Stimulated activated CD8-positive, alpha-beta memory T cell treated with anti-CD3 and anti-CD28 coated beads, Interleukin-7, amount 100 ng/mL, for 24 hours (primary cell): Measurements from ENCODE around the gene MRGPRD.
"Not testable (repeated sequence)": the region's sequence is repeated elsewhere in the genome, so short reads cannot be mapped to it uniquely, and the experiment has no call there.

Source experiments
- DNase-seq: peaks from one replicate; pipeline ENCODE4 v3.0.0-alpha.2; 2020; ENCODE audit warnings: low read depth

MRGPRD gene

GRCh38 chr11:69005631-69006368 lies 25.0 kb upstream of the MRGPRD start:
- no peak for DNase-seq

- no peak for DNase-seq
Observed at GRCh38 chr11:69005183-69005630, 24.4 kb upstream of the MRGPRD start.

DNA sequence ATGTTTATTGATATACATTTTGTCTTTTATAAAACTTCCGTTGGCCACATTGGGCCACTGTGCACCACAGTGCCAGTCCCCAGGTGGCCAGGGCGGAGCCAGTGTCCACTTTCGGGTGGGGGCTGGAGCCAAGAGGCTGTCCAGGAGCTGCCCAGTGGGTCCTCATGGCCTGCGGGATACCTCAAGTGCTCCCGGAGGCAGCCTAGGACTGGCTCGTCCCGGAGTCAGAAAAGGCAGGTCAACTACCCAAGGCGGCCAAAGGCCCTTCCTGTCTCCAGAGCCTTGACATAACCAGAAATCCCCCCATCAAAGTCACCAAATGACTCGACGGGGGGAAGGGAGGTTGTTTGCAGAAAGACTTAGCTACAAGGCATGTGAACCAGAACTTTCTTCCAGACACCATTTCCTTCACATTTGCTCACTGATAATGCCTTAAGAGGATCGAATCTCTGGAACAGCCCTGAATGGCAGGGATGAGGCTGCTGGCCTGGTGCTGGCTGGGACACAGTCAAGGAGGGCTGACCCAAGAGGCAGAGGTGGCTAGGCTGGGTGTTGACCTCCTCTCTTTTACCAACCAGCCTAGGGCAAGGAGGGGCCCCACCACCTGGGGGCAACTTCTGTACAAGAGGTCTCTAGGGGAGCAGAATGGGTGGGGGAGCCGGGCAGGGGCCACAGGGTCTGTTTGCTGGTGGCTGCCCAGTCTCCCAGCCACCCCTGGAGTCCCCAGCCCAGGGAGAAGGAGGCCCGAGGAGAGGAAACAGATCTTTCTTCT lies 23.8 kb upstream of the MRGPRD start:
- no peak for DNase-seq

- DNase-seq = no peak
Observed at GRCh38 chr11:69003866-69004367, 23.1 kb upstream of the MRGPRD start.

- DNase-seq = no peak
Observed at GRCh38 chr11:69003301-69003865, 22.6 kb upstream of the MRGPRD start.

GRCh38 chr11:69002570-69003231 lies 21.9 kb upstream of the MRGPRD start:
- DNase-seq = no peak

DNA sequence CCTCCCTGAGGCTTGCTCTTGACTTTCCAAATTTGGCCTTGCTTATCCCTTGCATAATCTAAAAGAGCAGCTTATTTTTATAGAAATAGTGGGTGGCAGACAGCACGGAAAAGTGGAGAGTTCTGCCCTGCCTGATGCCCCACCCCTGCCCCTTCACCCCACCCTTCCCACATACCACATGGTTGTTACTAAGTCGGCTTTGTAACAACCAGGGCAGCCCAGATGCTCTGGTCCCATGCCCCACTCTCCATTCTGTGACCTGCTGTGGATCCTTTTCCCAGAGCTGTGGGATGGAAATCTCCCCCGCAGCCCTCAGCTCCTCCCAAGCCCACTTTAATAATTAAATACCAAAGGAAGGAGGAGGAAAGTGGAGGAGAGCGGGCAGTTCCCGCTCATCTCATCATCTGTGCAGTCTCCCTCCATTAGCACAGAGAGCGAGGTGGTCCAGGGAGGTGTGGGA lies 21.4 kb upstream of the MRGPRD start:
- no peak for DNase-seq

GRCh38 chr11:69001243-69002081 lies 20.7 kb upstream of the MRGPRD start:
- no peak for DNase-seq

GRCh38 chr11:69000831-69001242 lies 20.1 kb upstream of the MRGPRD start:
- DNase-seq = no peak

- no peak for DNase-seq
Observed at GRCh38 chr11:69000391-69000790, 19.6 kb upstream of the MRGPRD start.

GRCh38 chr11:68999748-69000355 lies 19.1 kb upstream of the MRGPRD start:
- DNase-seq = not testable (repeated sequence)

DNA sequence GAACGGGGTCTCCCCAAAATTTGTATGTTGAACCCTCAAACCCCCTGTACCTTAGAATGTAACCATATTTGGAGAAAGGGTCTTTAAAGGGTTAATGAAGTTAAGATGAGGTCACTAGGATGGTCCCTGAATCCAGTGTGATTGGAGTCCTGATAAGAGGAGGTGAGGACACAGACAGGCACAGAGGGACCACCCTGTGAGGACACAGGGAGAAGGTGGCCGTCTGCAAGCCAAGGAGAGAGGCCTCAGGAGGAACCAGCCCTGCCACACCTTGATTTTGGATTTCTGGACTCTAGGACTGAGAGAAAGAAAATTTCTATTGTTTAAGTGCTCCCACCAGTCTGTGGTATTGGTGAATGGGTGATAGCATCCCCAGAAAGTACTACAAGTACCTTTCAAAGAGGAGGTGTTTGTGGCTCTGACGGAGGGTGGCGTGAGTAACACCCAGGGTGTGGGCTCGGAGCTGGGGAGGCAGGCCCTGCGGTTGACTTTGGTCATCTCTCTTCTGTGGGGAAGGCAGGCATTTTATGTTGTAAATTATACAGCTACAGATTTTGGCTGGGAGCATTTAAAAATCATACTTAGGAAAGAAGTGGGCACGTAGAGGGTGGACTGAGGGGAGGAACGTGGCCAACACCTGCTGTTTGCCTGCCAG lies 18.4 kb upstream of the MRGPRD start:
- DNase-seq = no peak

DNA sequence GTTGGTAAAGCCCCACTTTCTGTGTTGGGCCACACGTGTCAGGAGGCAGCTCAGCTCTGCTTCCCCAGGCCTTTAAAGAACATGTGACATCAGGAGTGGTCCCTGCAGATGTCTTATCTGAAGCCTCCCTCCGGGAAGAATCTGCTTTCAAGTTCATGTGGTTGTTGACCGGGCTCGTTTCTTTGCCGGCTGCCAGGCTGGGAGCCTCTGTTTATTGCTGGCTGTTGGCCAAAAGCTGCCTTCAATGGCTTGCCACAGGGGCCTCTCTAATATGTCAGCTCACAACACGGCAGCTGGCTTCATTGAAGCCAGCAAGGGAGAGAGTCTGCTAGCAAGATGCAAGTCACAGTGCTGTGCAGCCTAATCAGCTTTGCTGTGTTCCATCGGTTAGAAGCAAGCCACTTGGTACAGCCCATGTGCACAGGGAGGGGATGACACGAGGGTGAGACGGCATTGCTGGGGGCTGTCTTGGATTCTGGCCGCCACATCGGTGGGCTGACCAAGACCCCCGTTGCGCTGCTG lies 17.7 kb upstream of the MRGPRD start:
- DNase-seq = no peak

- DNase-seq = no peak
Observed at GRCh38 chr11:68997995-68998348, 17.2 kb upstream of the MRGPRD start.

DNA sequence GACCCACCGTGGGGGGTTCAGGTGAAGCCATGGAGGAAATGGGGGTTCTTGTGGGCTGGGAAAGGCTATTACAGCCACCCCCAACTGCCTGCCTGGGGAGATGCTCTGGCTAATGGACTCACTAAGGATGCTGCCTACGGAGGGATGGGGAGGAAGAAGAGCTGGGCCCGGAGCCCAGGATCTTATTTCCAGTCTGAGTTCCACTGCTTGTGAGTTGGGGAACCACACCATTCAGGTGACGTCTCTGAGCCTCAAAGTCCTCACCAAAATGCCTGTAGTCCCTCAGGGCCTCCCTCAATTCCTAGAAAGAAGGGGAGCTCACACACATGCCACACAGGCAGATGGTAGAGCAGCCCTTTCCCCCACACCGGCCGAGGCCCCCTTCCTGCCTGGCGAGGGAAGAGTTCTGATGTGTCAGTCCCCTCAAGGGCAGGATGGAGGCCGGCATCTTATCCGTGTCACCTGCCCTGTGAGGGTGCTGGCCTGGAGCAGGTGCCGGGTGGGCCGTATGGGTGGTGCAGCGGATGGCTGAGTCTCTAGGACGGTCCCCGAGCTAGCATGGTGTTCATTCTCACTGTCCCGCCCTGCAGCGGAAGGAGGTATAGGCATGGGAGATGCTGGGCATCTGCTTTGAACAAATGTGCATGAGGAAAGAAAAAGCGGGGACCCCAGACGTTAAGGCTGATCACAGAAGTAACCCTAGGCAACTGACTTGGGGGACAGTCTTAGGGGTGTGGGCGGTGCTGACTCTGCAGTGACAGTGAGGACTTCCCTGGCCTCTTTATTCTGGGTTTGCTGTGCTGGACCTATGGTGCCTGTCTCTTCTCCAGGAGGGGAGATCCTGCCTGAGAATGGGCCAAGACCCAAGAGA lies 16.6 kb upstream of the MRGPRD start:
- no peak for DNase-seq

DNA sequence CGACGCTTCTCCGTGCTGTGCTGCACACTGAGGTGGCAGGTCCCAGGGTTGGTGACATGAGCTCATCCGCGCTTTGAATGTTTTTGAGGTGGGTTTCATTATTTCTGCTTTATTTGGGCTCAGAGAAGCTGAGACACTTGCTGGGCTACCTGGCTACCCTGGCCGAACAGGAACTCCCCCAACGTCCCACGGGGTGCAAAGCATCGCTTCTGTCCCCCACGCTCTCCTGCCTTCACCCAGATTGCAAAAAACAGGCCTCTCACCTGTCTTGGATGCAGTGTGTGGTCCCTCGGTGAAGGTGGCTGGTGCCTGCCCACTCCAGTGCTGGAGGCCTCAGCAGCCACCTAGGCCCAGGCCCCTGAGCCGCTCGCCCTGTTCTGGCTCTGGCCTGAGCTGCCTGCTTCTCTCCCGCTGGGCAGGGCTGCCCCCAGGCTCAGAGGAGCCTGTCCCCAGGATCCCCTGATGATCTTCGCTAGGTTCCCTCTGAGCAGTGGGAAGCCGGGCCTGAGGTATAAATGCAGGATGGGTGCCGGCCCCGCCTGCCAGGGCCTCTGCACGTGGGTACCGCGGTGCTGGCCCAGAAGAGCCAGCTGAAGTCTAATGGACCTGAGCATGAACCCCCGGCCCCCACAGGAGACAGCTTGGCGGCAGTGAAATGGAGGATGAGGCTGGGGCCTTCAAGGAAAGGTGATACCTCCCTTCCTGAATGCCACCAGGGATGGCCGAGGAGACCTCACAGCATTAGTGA lies 15.8 kb upstream of the MRGPRD start:
- DNase-seq = no peak

DNA sequence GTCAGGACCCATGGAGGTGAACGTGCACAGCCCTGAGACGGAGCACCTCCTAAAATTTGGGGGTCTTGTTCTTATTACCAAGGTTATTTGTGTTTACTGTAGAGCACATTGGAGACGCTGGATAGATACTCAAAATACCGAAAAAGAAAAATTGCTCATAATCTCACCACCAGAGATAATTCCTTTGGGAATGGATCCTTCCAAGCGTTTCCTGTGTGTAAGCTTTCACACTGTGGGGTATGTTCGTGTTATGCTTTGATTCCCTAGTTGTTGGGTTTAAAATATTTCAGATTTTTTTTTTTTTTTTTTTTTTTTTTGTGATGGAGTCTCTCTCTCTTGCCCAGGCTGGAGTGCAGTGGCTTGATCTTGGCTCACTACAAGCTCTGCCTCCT lies 14.1 kb upstream of the MRGPRD start:
- DNase-seq = no peak

DNA sequence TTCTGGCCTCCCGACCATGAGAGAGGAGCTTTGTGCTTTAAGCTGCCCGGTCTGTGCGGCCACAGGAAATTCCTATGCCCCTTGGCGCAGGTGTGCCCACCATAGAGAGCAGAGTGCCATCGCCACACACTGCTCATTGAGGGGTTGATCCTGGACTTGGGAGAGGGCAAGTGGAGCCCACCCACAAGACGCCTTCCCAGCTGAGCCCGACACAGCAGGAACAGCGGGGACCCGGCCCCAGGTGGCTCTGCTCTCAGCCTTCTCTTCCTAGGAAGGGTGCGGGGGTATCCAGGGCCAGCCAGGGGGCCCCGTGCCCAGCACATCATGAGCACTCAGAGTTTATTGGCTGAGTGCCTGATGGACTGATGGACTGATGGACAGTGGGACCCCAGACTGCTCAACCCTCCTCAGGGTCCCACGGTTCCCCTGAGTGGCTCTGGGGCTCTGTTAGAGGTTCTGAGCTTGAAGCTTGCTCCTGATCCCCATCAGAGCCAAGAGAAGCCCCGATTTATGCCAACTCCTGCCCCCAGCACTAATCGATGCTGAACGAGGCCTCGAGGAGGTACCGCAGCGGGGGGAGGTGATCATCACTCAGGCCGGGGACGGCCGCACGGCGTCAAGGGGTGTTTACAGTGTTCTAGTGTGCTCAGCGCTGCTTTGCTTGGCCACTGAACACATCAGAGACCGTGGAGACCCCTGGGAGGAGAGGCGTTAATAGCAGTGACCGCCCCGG lies 13.5 kb upstream of the MRGPRD start:
- DNase-seq = no peak
